D341Med (cell line): ENCODE results near the gene FUBP3.

Source experiments
- DNase-seq: peaks from one replicate; pipeline ENCODE4 v3.0.0; 2012; ENCODE audit warnings: low spot score

Gene FUBP3

DNA sequence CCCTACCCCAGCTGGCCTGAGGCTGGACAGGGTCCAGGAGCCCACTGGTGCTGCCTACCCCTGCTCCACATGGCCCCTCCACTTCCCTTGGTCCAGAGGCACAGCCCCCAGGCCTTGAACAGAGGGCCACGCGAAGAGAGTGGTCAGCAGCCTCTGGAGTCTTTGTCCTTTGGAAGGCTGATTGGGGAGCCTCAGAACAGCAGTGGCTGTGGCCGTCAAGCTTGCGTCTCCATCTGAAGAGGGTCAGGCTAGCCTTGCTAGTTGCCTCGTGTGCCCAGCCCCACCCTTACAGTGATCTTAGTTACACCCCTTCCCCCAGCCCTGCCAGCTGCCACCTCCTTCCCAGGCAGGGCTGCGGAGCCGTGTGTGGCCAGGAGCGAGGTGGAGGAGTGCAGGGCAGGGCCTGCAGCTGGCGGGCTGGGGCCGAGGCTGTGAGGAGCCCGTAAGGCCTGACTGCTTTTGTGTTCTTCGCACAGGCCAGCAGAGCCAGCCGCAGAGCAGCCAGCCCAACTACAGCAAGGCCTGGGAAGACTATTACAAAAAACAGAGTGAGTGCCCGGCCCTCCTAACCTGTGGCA lies 54.9 kb downstream of the FUBP3 start:
- DNase-seq, result peak; percentile 44

GRCh38 chr9:130634801-130635200 lies 55.4 kb downstream of the FUBP3 start:
- DNase-seq, result peak; percentile 40

DNA sequence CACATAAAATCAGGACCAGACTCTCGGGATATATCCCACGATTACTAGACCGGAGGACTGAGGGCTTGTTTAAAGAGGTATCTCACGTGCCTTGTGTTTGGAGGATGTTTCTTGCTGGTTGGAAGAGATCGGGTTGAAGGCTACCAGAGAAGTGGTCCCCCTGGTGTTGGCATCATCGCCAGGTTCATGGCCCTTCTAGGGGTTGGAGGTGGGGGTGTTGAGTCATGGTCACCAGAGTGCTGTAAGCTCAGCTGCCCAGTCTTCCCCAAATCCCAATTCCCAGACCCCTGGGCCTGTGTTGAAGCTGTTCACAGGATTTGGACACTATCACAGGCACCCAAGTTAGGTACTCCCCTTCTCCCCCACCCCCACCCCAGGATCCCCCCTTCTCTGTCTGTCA lies 55.9 kb downstream of the FUBP3 start:
- DNase-seq, result no peak

- peak; percentile 20 for DNase-seq
These were observed 56.6 kb downstream of the FUBP3 start for GRCh38 chr9:130635721-130636647.

DNA sequence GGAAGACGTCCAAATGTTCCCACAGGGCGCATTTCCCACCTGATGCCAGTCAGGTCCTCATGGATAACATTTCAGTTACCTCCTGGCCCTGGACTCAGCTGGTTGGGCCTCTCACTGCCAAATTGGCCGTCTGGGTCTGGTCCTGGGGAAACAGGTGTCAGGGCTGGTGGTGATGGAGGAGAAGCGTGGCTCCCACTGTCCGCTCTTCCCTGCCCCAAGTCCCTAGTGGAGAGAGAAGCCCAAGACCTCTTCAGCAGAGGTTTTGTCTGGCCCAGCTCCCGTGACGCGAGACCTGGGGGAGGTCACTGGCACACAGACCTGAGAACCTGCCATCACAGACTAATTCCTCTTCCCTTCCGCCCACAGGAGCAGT lies 57.3 kb downstream of the FUBP3 start:
- DNase-seq, result no peak

DNA sequence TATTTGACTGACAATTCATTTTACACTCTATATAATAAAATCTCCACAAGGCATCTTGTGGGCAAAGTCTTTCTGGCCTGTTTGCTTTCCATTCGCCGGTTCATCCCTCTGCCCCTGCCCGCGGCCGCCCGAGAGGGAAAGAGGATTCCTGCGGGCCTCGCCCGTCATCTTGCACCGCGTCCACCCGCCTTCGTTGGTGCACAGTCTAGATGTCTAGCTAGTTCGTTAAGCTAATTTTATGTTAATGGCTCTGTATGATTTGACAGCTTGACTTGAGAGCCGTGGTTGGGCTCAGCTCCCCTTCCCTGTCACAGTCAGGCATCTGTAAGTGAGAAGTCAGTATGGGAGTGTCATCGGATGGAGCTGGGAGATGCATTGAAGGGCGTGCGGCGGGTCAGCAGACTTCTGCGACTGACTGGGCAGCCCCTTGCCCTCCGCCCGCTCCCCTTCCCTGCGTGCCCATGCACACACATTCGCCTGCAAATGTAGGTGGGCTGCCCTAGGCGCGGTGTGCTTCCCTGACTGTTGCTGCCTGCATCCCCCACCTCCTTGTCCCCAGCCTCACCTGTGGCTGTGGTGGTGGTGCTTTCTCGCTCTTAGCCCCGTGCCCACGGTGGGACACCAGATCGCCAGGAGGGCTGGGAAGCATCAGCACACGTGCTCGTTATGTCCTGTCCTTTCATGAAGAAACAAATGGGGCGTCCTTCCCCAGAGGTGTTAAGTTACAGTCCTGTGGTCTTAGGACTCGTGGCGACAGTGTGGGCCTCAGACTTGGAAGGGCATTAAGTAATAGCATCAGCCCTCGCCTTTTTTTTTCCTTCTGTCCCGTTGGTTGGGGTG lies 59.1 kb downstream of the FUBP3 start:
- no peak for DNase-seq

- DNase-seq, result no peak
These were observed 59.9 kb downstream of the FUBP3 start for GRCh38 chr9:130639124-130639765.

DNA sequence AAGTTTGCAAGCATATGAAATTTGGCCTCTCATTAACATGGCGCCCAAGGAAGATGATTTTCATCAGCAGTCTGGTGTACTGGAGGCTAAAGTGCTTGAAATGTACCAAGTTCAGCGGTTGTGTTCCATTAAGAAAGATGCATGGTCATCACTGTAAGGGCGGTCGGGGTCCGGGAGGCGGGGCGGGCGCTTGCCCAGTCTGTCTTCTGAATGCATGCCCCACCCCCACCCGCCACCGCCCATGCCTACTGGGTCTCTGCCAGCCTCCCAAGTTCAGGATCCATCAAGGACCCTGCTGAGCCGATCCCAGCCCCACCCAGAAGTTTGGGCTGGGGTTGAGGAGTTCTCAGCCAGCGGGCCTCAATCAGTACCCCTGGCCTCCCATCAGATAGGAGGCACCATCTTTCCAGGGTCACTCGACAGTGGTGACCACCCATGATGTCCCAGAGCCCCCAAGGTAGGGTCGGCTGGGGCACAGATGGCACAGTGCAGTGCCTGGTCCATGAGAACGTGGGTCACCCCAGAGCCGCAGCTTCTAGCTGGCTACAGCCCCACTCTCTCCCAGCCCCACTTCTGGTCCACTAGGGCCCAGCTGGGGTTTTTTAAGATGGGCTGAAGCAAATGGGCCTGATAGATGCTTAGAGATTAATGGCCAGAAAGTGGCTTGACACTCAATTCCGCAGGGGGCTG lies 60.6 kb downstream of the FUBP3 start:
- DNase-seq, result no peak

DNA sequence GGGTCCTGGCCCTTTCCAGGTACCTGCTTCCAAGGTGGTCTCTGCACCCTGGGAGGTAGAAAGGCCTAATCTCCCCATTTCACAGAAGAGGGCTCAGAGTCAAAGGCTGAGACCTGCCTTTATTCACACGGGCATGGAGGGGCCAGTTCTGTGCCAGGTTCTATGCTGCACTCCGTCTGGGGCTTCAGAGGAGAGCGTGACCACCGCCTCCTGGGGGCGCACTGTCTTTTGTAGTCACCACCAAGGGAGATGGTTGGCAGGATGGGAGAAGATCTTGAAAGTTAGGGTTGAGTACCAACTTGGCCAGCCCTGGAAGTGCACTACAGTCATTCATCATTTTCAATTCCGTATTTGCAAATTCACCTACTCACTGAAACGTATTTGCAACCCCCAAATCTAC lies 61.3 kb downstream of the FUBP3 start:
- DNase-seq, result no peak

- no peak for DNase-seq
These were observed 63.5 kb downstream of the FUBP3 start for GRCh38 chr9:130642926-130643325.

DNA sequence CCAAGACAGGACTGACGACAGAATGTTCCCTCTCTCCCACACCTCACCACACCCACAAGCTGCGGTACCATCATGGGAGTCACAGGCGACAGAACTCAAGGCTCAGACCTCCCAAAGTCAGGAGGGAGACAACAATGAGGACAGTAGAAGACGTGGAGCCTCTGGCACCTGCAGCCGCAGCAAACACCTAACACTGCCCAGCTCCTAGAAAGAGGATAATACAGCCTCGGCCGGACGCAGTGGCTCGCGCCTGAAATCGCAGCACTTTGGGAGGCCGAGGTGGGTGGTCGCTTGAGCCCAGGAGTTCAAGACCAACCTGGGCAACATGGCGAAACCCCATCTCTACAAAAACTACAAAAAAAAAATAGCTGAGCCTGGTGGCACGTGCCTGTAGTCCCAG lies 71.8 kb downstream of the FUBP3 start:
- no peak for DNase-seq

DNA sequence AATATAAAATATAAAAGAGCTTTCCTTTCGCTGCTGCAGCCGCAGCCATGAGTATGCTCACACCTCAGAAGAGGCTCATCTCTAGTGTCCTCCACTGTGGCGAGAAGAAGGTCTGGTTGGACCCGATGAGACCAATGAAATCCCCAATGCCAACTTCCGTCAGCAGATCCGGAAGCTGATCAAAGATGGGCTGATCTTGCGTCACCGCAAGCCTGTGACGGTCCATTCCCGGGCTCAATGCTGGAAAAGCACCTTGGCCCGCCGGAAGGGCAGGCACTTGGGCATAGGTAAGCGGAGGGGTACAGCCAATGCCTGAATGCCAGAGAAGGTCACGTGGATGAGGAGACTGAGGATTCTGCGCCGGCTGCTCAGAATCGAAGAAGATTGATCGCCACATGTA lies 72.4 kb downstream of the FUBP3 start:
- DNase-seq, result no peak

DNA sequence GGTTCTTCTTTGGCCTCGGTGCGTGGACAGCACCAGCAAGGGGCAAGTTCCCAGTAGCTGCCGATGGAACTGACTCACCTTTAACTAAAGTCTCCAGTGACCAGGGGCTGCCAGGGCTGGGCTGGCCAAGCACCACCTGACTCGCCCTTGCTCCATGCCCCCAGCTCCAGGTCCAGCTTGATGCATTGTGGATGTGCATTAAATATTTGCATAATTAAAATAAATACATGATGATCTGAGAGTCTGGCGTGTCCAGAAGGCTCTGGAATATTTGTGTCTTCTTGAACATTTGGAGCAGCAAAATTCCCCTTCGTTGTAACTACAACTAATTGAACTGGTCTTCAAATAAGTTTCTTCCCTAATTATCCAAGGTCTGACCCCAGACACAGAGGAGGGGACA lies 75.5 kb downstream of the FUBP3 start:
- no peak for DNase-seq

DNA sequence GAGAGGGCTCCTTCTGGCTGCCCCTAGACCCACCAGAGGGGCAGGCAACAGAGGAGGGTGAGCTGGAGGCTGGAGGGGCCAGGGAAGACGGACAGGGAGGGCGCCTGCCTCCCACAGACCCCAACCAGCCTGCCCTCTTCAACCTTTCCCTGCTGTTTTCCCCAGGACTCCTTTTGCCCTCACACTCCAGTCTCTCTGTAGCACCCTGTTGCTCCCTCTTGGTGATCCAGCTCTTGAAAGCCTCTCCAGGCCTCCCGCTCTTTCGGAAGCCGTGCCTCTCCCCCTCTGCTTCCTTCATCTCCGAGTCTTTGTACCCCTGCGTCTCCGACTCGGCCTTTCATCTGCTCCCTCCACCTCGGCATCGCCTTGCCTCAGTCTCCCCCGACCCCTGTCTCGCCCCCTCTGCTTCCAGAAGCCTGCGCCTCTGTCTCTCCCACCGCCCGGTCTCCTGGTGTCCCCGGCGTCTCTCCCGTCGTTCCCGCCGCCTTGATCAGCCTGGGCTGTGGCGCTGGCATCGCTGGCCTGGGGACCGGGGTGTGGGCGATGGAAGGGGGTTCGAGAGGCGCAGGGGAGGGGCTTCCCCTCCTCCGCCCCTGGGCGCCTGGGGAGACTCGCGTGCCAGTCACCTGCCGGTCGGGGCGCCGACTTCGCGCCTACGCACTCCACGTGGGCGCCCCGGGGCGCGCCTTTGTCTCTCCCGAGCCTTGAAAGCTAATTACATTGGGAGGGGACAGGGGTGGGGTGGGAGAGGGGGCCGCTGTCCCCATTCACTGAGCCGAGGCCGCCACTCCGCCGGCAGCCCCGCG lies 79.7 kb downstream of the FUBP3 start:
- peak; percentile 47 for DNase-seq

GRCh38 chr9:130659699-130660248 lies 80.4 kb downstream of the FUBP3 start:
- peak; percentile 68 for DNase-seq

- no peak for DNase-seq
These were observed 80.9 kb downstream of the FUBP3 start for GRCh38 chr9:130660326-130660682.

DNA sequence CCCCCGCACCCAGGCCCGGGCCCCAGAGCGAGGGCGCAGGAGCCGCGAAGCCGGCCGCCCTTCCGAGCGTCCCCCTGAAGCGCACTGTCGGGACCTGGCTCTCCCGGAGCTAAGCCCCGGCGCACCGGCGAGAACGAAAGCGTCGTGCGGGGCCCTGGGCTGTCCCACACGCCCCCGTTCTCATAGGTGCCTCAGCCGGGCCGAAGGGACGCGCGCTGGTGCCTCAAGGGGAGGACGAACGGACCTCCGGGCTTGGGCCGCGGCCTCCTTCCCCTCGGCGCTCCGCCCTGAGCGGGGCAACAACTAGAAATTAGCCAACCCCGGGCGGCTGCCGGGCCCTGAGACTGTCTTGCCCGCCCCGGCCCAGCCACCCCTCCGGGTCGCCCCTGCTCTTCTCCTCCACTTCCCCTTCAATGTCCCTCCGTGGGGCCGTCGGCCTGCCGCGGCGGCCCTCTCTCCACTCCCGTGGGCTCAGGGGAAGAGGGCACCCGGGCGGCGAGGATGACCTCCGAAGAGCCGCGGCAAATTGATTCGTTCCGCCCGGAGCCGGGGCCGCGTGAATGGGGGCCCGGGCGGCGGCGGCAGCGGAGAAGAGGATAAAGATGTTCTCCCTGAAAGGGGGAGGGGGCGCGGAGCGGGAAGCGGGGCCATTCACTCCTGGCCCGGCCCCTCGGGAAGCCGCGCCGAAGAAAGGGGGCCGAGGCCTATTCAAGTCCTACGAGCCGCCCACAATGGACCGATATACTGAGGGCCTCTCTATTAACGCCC lies 81.5 kb downstream of the FUBP3 start:
- peak; percentile 80 for DNase-seq

DNA sequence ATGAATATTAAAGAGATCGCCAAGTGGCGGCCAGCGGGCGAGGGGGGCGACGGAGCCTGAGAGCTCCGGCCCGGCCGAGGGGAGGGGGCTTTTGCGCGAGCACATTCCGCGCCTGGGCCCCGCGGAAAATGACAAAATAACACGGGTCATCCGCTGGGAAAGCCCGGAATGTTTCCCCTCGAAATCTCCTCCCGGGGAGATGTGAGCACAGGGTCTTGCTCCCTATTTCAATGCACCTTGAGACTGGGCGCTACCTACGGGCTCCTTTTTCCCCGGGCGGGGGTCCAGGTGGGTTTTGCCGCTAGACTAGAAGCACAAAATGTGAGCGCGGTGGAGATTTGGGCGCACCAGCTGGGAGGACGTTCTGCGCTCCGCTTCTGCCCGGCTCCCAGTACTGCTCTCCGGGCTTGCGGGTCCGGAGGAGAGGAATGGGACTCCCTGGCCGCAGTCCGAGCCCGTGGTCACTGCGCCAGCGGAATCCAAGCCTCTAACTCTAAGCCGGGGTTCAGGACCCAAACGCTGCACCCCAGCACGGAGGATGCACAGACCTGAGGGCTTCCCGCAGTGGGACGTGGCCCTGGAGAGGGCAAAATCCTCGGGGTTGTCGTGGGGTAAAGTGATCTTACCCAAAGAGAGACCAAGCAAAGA lies 82.2 kb downstream of the FUBP3 start:
- DNase-seq, result peak; percentile 41
